Measurements from ENCODE around the gene MAST1.
A peak's percentile ranks its signal among the peaks of the same experiment; 100 is the strongest.
"Not testable (repeated sequence)": the region's sequence is repeated elsewhere in the genome, so short reads cannot be mapped to it uniquely, and the experiment has no call there.

The MAST1 gene

DNA sequence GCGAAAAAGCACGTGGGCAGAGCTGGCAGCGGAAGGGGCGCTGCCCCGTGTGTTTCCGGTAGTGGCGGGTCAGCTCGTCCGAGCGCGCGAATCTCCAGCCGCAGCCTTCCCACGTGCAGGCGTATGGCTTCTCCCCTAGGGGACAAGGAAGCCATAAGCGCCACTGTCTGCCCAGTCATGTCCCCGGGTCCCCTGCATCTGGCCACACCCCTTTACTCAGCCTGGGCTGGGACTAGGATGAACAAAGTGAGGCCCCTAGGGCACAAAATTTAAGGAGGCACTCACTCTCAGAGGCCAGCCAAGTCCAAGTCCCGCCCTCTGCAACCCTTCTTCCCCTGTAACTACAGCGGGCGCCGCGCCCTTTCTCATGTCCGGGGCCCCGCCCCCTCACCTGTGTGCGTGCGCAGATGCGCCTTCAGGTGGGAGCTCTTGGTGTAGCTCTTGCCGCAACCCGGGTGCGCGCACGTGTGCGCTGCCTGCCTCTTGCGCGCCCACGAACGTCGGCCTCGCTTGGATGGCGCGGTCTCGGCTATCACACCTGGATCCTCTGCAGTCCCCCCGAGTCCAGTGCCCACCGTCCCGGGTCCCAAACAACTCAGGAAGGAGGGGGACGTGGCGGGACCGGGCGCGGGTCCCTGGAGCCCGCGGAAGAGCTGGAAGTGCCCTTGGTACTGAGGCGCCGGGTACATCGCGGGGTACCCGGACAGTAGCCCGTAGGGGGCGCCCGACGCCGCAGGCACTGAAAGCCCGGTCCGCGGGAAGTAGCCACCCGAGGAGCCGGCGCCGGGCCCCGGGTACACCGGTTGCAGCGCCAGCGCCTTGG lies 46.8 kb downstream of the MAST1 start:
- TF ChIP-seq GATA1 (IDR thresholded peaks at IDR 0.05; ENCODE audit: low read depth, low read length) = no peak
- TF ChIP-seq POLR2A (IDR thresholded peaks at IDR 0.05; ENCODE audit: low read length) = peak; percentile 78
- DNase-seq = peak; percentile 94 to 95

DNA sequence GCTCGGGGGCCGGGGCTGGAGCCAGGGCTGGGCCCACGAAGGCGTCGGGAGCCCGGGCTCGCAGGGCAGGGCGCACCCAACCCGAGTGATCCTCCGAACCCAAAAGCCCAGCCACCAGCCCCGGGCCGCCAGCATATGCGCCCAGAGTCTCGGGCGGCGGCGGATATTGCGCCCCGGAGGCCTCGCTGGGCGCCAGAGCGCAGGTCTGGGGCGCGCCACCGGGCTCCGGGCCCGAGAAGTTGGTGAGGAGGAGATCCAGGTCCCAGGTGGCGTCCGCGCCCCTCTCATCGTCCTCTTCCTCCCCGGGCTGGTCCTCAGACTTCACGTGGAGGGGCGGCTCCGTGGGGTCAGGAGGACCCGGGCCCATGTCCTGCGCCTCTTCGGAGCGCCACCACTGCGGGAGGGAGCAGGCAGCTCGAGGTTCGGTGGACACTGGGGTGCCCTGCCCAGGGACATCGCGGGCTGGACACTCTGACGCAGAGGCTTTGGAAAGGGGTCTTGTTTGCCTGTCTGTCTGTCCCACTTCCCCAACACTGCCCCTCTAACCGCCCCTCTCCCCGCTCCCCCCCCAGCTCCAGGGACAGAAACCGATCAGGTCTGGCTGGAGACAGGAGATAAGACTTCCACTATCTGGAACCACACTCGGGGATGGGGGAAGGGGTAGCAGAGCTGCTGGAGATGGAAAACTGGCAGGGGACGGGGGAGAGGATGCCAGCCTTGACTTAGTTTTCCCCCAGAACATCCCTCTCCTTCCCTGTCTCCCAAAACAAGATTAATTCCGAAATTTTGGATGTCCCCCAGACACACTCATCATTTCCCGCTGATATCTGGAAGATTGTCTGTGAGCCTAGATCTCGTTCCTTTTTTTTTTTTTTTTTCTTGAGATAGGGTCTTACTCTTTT lies 47.7 kb downstream of the MAST1 start:
- TF ChIP-seq POLR2A (IDR thresholded peaks at IDR 0.05; ENCODE audit: low read length) = no peak
- TF ChIP-seq GATA1 (IDR thresholded peaks at IDR 0.05; ENCODE audit: low read depth, low read length) = peak; percentile 37
- peak; percentile 93 to 95 for DNase-seq

DNA sequence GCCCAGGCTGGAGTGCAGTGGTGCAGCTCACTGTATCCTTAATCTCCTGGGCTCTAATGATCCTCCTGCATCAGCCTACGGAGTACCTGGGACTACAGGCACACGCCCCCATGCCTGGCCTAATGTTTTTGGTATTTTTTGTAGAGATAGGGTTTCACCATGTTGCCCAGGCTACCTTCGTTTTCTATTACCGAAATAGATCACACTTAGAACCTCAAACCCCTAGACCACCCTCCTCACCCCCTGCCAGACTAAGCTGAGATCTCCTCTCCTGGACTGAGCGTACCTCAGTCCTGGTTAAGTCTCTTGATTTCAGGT lies 48.3 kb downstream of the MAST1 start:
- TF ChIP-seq GATA1 (IDR thresholded peaks at IDR 0.05; ENCODE audit: low read depth, low read length) (no peak), POLR2A (IDR thresholded peaks at IDR 0.05; ENCODE audit: low read length) (no peak)
- peak; percentile 80 to 86 for DNase-seq

DNA sequence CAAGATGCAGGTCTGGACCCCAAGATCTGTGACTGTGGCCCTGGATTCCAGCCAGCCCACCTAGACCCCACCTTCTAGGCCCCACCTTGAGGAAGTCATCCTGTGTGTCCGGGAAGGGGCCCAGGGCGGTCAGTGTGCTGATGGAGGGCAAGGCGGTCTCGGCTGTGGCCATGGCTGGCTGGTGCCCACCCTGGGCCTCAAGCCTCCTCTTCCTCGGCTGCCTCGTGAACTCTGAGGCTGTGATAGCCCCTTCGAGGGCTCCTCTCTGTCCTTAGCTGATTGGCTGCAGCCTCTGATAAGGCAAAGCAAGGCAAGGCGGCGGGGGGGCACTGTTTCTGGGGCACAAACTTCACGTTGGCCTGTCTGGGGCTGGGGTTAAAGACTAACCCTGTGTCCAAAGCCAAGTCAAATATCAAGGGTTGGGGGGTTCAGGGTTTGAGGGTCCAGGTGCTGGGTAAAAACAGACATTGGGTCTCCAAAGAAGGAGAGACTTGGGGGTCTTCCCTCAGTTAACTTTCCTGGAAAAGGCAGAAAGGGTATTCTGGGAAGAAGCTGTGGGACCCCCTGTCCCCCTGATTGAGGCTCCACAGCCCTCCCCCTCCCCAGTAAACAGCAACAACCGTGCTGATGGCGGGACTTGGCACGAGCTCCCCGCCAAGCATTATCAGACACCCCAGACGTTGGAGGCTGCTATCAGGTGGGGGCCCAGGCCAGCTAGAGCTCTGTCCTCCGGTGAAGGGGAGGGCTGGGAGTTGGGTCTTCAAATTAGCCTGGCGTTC lies 48.8 kb downstream of the MAST1 start, which contains the start of gene KLF1:
Gene KLF1, minus strand, starts transcription at position 233 of the 779 bp plus-strand sequence. Its CDS starts 61 bp downstream, at position 172.
- TF ChIP-seq POLR2A (IDR thresholded peaks at IDR 0.05; ENCODE audit: low read length) (peak; percentile 100), GATA1 (IDR thresholded peaks at IDR 0.05; ENCODE audit: low read depth, low read length) (peak; percentile 66)
- DNase-seq = peak; percentile 97 to 98

DNA sequence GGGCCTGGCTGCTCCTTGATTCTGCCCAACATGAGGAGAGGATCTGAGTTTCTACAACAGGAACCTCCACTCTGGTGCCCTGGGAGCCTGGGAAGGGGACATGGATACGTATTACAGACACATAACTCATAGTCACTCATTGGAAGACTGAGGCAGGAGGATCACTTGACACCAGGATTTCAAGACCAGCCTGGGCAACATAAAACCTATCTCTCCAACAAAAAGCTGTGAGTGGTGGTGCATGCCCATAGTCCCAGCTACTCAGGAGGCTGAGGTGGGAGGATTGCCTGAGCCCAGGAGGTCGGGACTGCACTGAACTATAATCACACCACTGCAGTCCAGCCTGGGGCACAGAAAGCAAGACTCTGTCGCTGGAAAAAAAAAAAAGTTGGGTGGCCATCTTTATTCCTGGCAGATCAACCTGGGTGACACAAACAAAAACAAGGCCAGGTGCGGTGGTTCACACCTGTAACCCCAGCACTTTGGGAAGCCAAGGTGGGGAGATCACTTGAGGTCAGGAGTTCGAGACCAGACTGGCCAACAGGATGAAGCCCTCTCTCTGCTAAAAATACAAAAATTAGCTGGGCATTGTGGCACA lies 49.8 kb downstream of the MAST1 start:
- DNase-seq = peak; percentile 67 to 75
- TF ChIP-seq GATA1 (IDR thresholded peaks at IDR 0.05; ENCODE audit: low read depth, low read length) (no peak), POLR2A (IDR thresholded peaks at IDR 0.05; ENCODE audit: low read length) (no peak)

DNA sequence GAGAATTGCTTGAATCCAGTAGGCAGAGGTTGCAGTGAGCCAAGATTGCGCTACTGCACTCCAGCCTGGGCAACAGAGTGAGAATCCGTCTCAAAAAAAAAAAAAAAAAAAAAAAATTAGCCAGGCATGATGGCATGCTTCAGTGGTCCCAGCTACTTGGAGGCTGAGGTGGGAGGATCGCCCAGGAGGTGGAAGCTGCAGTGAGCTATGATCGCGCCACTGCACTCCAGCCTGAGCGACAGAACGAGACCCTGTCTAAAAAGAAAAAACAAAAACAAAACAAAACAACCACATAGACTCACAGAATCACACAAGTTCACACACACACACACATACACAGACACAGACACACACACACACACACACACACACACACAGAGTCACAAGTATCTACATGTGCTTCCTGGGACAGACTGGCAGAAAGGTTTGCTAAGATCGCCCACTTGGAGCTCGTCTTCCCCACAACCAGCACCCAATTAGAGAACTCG lies 52.0 kb downstream of the MAST1 start:
- TF ChIP-seq POLR2A (IDR thresholded peaks at IDR 0.05; ENCODE audit: low read length) = peak; percentile 87
- DNase-seq = not testable (repeated sequence)

DNA sequence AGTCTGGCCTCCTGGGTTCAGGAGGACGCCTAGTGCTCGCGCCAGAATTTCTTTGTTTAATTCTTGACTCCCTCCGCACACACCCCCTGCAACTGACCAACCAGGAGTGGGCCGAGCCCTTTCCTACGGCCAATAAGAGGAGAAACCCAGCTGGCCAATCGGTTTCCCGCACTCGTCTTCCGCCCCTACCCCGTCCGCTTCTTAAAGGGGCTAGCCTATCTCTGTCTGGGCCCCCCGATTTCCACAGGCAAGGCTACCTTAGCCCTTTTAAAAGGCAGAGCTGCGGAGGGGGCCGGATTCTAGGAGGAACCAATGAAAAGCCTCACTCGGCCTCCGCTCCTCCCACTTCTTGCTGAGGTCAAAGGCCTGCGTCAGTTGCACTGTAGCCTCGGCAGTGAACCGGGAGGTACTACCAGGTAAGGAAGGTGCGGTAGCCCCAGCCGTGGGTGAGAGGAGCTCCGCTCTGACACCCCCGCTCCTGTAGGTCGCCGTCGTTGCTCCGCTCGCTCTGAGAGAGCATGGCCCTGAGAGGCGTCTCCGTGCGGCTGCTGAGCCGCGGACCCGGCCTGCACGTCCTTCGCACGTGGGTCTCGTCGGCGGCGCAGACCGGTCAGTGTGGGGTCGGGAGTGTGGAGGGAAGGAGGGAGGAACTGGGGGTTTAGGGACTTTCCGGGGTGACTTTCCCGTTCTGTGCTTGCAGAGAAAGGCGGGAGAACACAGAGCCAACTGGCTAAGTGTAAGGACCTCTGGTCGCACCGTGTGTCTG lies 52.7 kb downstream of the MAST1 start, which contains the start of gene GCDH:
Gene GCDH, plus strand, starts transcription at position 374 of the 766 bp plus-strand sequence. Its CDS starts 145 bp downstream, at position 519.
- TF ChIP-seq POLR2A (IDR thresholded peaks at IDR 0.05; ENCODE audit: low read length) (peak; percentile 78), GATA1 (IDR thresholded peaks at IDR 0.05; ENCODE audit: low read depth, low read length) (no peak)
- DNase-seq = peak; percentile 99 to 100

DNA sequence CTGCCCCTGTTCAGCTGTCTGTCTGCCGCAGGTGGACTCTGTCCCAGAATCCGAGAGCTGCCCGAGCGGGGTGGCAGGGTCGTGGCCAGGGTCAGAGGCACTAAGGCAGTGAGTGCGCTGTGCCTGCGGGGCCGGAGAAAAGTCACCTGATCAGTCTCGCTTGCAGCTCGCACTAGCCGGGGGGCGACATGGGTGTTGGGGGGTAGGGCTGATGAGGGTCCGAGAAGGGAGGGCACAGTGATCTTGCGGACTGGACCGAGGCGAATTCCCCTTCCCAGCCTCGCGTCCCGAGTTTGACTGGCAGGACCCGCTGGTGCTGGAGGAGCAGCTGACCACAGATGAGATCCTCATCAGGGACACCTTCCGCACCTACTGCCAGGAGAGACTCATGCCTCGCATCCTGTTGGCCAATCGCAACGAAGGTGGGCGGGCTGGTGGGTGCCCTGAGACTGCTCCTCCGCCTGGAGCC lies 53.3 kb downstream of the MAST1 start:
- TF ChIP-seq GATA1 (IDR thresholded peaks at IDR 0.05; ENCODE audit: low read depth, low read length) (no peak), POLR2A (IDR thresholded peaks at IDR 0.05; ENCODE audit: low read length) (no peak)
- DNase-seq = peak; percentile 48 to 55

DNA sequence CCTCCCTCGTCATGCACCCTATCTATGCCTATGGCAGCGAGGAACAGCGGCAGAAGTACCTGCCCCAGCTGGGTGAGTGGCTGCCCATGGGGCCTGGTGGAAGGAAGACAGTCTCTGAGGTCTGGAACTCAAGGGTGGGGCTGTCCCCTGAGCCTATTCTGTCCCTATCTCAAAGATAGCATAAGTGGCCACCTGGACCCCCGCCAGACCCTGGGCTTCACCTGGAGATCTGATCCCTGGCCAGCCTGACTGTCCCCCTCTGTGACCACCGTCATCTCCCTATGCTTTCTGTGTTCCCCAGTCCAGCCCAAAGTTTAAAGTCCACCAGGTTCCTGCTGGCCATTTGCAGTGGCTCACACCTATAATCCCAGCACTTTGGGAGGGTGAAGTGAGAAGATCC lies 55.3 kb downstream of the MAST1 start:
- no peak for DNase-seq
- TF ChIP-seq GATA1 (IDR thresholded peaks at IDR 0.05; ENCODE audit: low read depth, low read length) (no peak), POLR2A (IDR thresholded peaks at IDR 0.05; ENCODE audit: low read length) (no peak)

DNA sequence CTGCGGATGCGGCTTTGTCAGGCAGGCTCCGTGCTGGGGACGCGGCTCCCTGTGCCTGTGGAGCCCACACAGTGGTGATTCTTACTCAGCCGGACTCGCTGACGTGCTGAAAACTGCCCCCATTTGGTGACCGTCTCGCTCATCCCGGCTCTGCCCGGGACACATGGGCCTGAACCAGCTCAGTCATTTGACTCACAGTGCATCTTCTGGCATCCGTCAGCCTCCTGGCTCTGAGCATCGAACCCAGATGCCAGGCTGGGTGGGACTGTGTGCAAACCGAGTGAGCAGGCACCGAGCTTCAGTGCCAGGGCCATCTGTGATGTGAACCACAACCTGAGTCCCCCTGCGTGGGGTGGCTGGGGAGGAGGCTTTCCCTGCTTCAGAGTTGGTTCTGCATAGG lies 58.1 kb downstream of the MAST1 start:
- DNase-seq = no peak
- TF ChIP-seq GATA1 (IDR thresholded peaks at IDR 0.05; ENCODE audit: low read depth, low read length) (no peak), POLR2A (IDR thresholded peaks at IDR 0.05; ENCODE audit: low read length) (no peak)

DNA sequence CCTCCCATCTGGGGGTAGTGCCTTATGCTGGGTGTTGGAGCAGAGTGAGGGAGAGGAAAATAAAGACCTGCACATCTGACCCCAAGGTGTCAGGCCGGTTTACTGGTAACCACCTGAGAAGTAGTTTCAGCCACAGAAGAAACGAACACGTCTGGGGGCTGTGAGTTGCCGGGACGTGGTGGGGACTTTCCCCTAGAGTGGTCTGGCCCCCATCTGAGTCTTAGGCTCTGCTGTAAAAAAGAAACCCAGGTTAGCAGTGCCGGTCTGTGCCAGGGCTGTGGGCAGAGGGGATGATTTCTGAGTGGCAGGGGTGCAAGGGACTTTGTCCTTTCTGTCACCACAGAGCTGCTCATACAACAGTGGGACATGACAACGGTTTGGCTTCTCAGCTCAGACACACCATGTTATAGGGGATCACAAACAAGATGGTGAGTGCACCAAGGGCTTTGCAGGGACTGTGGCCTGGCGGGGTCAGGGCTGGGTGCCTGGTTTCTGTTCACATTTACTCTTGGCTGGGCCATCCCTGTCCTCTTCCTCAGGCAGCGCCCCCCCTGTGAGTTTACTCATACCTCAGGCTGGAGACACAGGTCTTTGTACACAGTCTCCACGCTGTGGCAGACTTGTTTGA lies 61.7 kb downstream of the MAST1 start:
- TF ChIP-seq GATA1 (IDR thresholded peaks at IDR 0.05; ENCODE audit: low read depth, low read length) (no peak), POLR2A (IDR thresholded peaks at IDR 0.05; ENCODE audit: low read length) (no peak)
- DNase-seq = no peak

DNA sequence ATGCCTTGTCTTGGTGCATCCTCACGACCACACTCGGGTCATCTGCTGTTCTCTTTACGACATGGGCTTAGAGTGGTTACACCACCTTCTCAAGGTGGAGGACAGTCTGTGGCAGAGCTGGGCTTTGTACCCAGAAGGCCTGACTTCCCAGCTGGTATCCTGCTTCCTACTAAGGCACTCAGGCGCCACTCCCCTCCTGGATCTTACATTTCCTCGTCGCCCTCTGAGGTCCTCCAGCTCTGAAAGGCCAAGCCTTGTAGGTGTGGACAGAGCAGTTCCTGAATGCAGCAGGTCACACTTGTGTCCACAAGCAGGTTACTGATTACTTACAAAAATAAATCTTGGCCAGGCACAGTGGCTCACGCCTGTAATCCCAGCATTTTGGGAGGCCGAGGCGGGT lies 68.9 kb downstream of the MAST1 start:
- DNase-seq = no peak
- TF ChIP-seq POLR2A (IDR thresholded peaks at IDR 0.05; ENCODE audit: low read length) (no peak), GATA1 (IDR thresholded peaks at IDR 0.05; ENCODE audit: low read depth, low read length) (no peak)

All from erythroblast (primary cell).